ENCODE results near the gene KIF23.

The KIF23 gene

GRCh38 chr15:69468241-69469121, 54.3 kb downstream of the KIF23 start:
- DNase-seq: no peak

GRCh38 chr15:69469467-69470201, 55.5 kb downstream of the KIF23 start:
- DNase-seq: no peak

- no peak for DNase-seq
These were observed 57.9 kb downstream of the KIF23 start for GRCh38 chr15:69472046-69472445.

GRCh38 chr15:69472562-69472961, 58.4 kb downstream of the KIF23 start:
- DNase-seq: no peak

GRCh38 chr15:69474291-69474690, 60.1 kb downstream of the KIF23 start:
- no peak for DNase-seq

GRCh38 chr15:69474846-69475455, 60.8 kb downstream of the KIF23 start:
- no peak for DNase-seq

GRCh38 chr15:69475769-69476358, 61.7 kb downstream of the KIF23 start:
- DNase-seq: no peak

GRCh38 chr15:69476704-69477473, 62.7 kb downstream of the KIF23 start:
- DNase-seq: no peak

GRCh38 chr15:69478259-69478781, 64.2 kb downstream of the KIF23 start:
- DNase-seq: no peak

GRCh38 chr15:69479081-69479480, 64.9 kb downstream of the KIF23 start:
- no peak for DNase-seq

- DNase-seq: no peak
These were observed 65.8 kb downstream of the KIF23 start for GRCh38 chr15:69479971-69480370.

GRCh38 chr15:69480932-69481331, 66.8 kb downstream of the KIF23 start:
- no peak for DNase-seq

- no peak for DNase-seq
These were observed 68.6 kb downstream of the KIF23 start for GRCh38 chr15:69482686-69483256.

GRCh38 chr15:69484837-69485236, 70.7 kb downstream of the KIF23 start:
- no peak for DNase-seq

- DNase-seq: no peak
These were observed 72.4 kb downstream of the KIF23 start for GRCh38 chr15:69486481-69487110.

GRCh38 chr15:69489073-69489571, 75.0 kb downstream of the KIF23 start:
- DNase-seq: no peak

GRCh38 chr15:69490356-69491037, 76.3 kb downstream of the KIF23 start:
- no peak for DNase-seq

GRCh38 chr15:69491038-69491505, 76.9 kb downstream of the KIF23 start:
- DNase-seq: no peak

GRCh38 chr15:69493406-69493805, 79.3 kb downstream of the KIF23 start:
- no peak for DNase-seq

- DNase-seq: no peak
These were observed 81.9 kb downstream of the KIF23 start for GRCh38 chr15:69496001-69496400.
